HG03108 (cell line): ENCODE data around the gene ITGB2.
A peak's percentile ranks its signal among the peaks of the same experiment; 100 is the strongest.
"Not testable (repeated sequence)": the region's sequence is repeated elsewhere in the genome, so short reads cannot be mapped to it uniquely, and the experiment has no call there.

Experiments used
- ATAC-seq: cut with Tn5 transposase; IDR thresholded peaks from one replicate; pipeline ENCODE4 v1.9.1; 2021; ENCODE audit warnings: moderate library complexity; ENCODE audit not compliant: unreplicated experiment

ITGB2 gene

GRCh38 chr21:44942566-44942965 is 21.9 kb upstream of the ITGB2 start:
- ATAC-seq = no peak

GRCh38 chr21:44941567-44941966 is 20.9 kb upstream of the ITGB2 start:
- no peak for ATAC-seq

GRCh38 chr21:44940116-44940631 is 19.5 kb upstream of the ITGB2 start:
- ATAC-seq = peak; percentile 13

- ATAC-seq = peak; percentile 68
These were observed 18.9 kb upstream of the ITGB2 start, which contains the start of gene SLX9 for GRCh38 chr21:44939532-44940115. Gene SLX9, plus strand, starts transcription at chr21:44940029. Its CDS starts 29 bp downstream, at chr21:44940058.

GRCh38 chr21:44938772-44939531 is 18.3 kb upstream of the ITGB2 start:
- no peak for ATAC-seq

- no peak for ATAC-seq
These were observed 14.8 kb upstream of the ITGB2 start for GRCh38 chr21:44935533-44935927.

- no peak for ATAC-seq
These were observed 14.3 kb upstream of the ITGB2 start for GRCh38 chr21:44934797-44935532.

- no peak for ATAC-seq
These were observed 13.6 kb upstream of the ITGB2 start for GRCh38 chr21:44934276-44934675.

GRCh38 chr21:44933918-44934260 is 13.2 kb upstream of the ITGB2 start:
- no peak for ATAC-seq

- ATAC-seq = no peak
These were observed 12.7 kb upstream of the ITGB2 start for GRCh38 chr21:44933199-44933917.

GRCh38 chr21:44932408-44933181 is 11.9 kb upstream of the ITGB2 start:
- no peak for ATAC-seq

- ATAC-seq = no peak
These were observed 11.1 kb upstream of the ITGB2 start for GRCh38 chr21:44931501-44932407.

GRCh38 chr21:44931137-44931500 is 10.4 kb upstream of the ITGB2 start:
- no peak for ATAC-seq

GRCh38 chr21:44930543-44930981 is 9.9 kb upstream of the ITGB2 start:
- no peak for ATAC-seq

GRCh38 chr21:44929799-44930542 is 9.3 kb upstream of the ITGB2 start:
- no peak for ATAC-seq

GRCh38 chr21:44929242-44929798 is 8.6 kb upstream of the ITGB2 start:
- ATAC-seq = no peak

- not testable (repeated sequence) for ATAC-seq
These were observed 8.0 kb upstream of the ITGB2 start for GRCh38 chr21:44928500-44929241.
